NCI-H2107 (cell line): ENCODE measurements around the gene PTPRR.

ENCODE experiments used
- DNase-seq: peaks from one replicate; lab custom pipeline; 2025; lab: John Stamatoyannopoulos, UW

Gene PTPRR

GRCh38 chr12:70910666-70911065 lies 9.9 kb downstream of the PTPRR start:
- DNase-seq, result no peak

GRCh38 chr12:70908978-70909377 lies 11.6 kb downstream of the PTPRR start:
- no peak for DNase-seq

- DNase-seq, result no peak
Observed at GRCh38 chr12:70907412-70907811, 13.1 kb downstream of the PTPRR start.

- DNase-seq, result no peak
Observed at GRCh38 chr12:70895956-70896355, 24.6 kb downstream of the PTPRR start.

GRCh38 chr12:70892593-70892992 lies 27.9 kb downstream of the PTPRR start:
- no peak for DNase-seq

- no peak for DNase-seq
Observed at GRCh38 chr12:70890895-70891832, 29.4 kb downstream of the PTPRR start.

GRCh38 chr12:70885956-70886355 lies 34.6 kb downstream of the PTPRR start:
- DNase-seq, result no peak

- no peak for DNase-seq
Observed at GRCh38 chr12:70883855-70884254, 36.7 kb downstream of the PTPRR start.

- DNase-seq, result no peak
Observed at GRCh38 chr12:70880744-70881143, 39.8 kb downstream of the PTPRR start.

GRCh38 chr12:70876952-70877351 lies 43.6 kb downstream of the PTPRR start:
- DNase-seq, result no peak

GRCh38 chr12:70875628-70876027 lies 44.9 kb downstream of the PTPRR start:
- DNase-seq, result no peak

- DNase-seq, result no peak
Observed at GRCh38 chr12:70854881-70855568, 65.5 kb downstream of the PTPRR start.

- no peak for DNase-seq
Observed at GRCh38 chr12:70854138-70854537, 66.4 kb downstream of the PTPRR start.

- DNase-seq, result no peak
Observed at GRCh38 chr12:70853326-70853725, 67.2 kb downstream of the PTPRR start.

- DNase-seq, result no peak
Observed at GRCh38 chr12:70852416-70853150, 68.0 kb downstream of the PTPRR start.

- DNase-seq, result no peak
Observed at GRCh38 chr12:70849265-70849960, 71.1 kb downstream of the PTPRR start.

- no peak for DNase-seq
Observed at GRCh38 chr12:70847871-70848270, 72.7 kb downstream of the PTPRR start.

GRCh38 chr12:70845268-70845667 lies 75.3 kb downstream of the PTPRR start:
- DNase-seq, result no peak

- DNase-seq, result no peak
Observed at GRCh38 chr12:70843363-70843762, 77.2 kb downstream of the PTPRR start.

GRCh38 chr12:70842942-70843341 lies 77.6 kb downstream of the PTPRR start:
- DNase-seq, result no peak

- DNase-seq, result no peak
Observed at GRCh38 chr12:70842136-70842535, 78.4 kb downstream of the PTPRR start.
